GM20431 (cell line): ENCODE data around the gene RS1.

Experiments
- in situ Hi-C: fragments of 300-500 bp; cut with MseI, MboI; formaldehyde crosslinking; loops from one replicate; pipeline ENCODE4 v1.15.0; 2020; ENCODE audit warnings: low sequenced_read_pairs; ENCODE audit not compliant: unreplicated experiment

RS1 gene

GRCh38 chrX:18672008-18672407, at the start of gene RS1:
RS1 (minus strand) TSS chrX:18672108; CDS start chrX:18672068, 40 bp downstream.
- in situ Hi-C loops = no loop called here

GRCh38 chrX:18719852-18720251, 47.9 kb upstream of the RS1 start:
- in situ Hi-C loops = no loop called here

- in situ Hi-C loops = no loop called here
Observed at GRCh38 chrX:18714910-18715309, 43.0 kb upstream of the RS1 start.

GRCh38 chrX:18709833-18710232, 37.9 kb upstream of the RS1 start:
- in situ Hi-C loops = no loop called here

GRCh38 chrX:18707426-18708049, 35.6 kb upstream of the RS1 start, which contains the start of gene PPEF1:
PPEF1 (plus strand) TSS chrX:18707645; CDS start chrX:18707781, 136 bp downstream.
- in situ Hi-C loops = no loop called here

- in situ Hi-C loops = no loop called here
Observed at GRCh38 chrX:18702362-18703195, 30.7 kb upstream of the RS1 start.

- in situ Hi-C loops = no loop called here
Observed at GRCh38 chrX:18701621-18702361, 29.9 kb upstream of the RS1 start.

GRCh38 chrX:18698737-18699650, 27.1 kb upstream of the RS1 start:
- in situ Hi-C loops = no loop called here

GRCh38 chrX:18696653-18697052, 24.7 kb upstream of the RS1 start:
- in situ Hi-C loops = no loop called here

- in situ Hi-C loops = no loop called here
Observed at GRCh38 chrX:18692541-18692940, 20.6 kb upstream of the RS1 start.

GRCh38 chrX:18691431-18691830, 19.5 kb upstream of the RS1 start:
- in situ Hi-C loops = no loop called here

- in situ Hi-C loops = no loop called here
Observed at GRCh38 chrX:18687856-18688495, 16.1 kb upstream of the RS1 start.

GRCh38 chrX:18682979-18683387, 11.1 kb upstream of the RS1 start:
- in situ Hi-C loops = no loop called here

- in situ Hi-C loops = no loop called here
Observed at GRCh38 chrX:18681996-18682395, 10.1 kb upstream of the RS1 start.

GRCh38 chrX:18677161-18677869, 5.4 kb upstream of the RS1 start:
- in situ Hi-C loops = no loop called here

- in situ Hi-C loops = no loop called here
Observed at GRCh38 chrX:18676470-18676869, 4.6 kb upstream of the RS1 start.

- in situ Hi-C loops = no loop called here
Observed at GRCh38 chrX:18676050-18676449, 4.1 kb upstream of the RS1 start.

- in situ Hi-C loops = no loop called here
Observed at GRCh38 chrX:18674788-18675735, 3.2 kb upstream of the RS1 start.
